GM21526 (cell line): ENCODE results near the gene MUL1.

Experiments
- ATAC-seq: cut with Tn5 transposase; IDR thresholded peaks from one replicate; pipeline ENCODE4 v1.9.1; 2021; ENCODE audit warnings: moderate library complexity; ENCODE audit not compliant: unreplicated experiment, low FRiP score

The MUL1 gene, protein sequence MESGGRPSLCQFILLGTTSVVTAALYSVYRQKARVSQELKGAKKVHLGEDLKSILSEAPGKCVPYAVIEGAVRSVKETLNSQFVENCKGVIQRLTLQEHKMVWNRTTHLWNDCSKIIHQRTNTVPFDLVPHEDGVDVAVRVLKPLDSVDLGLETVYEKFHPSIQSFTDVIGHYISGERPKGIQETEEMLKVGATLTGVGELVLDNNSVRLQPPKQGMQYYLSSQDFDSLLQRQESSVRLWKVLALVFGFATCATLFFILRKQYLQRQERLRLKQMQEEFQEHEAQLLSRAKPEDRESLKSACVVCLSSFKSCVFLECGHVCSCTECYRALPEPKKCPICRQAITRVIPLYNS

DNA sequence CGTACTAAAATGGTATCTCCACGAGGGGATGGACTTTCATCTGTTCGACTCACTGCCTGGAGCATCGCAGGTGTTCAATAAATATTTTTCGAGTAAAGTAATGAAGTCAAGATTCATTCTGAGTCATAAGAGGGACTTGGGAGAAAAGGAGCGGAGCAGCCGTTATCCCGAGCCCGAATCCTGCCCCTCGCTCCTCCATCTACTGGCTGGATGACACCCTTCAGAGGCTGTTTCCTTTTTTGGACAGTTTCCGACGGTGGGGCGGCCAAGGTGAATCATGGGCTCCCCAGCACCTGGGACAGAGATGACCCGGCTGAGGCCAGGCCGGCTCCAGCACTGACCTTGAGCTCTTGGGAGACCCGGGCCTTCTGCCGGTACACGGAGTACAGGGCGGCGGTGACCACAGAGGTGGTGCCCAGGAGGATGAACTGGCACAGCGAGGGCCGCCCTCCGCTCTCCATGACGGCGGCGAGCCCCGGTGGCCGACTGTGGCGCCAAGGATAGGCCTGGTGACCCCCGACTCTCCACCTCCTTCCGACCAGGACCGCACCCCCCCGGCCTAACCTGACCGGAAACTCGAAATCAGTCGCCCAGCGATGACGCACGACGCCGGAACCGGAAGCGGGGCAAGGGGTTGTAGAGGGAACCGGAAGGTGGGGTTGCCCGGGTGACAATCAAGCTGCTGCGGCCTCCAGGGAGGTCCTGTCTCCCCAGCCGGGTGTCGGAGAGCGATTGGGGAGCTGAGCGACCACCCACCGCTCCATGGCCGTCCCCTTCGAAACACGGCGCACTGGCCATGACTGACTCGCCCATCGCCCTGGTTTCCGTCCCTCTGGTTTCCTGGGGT is at the start of gene MUL1:
MUL1 (minus strand) TSS at position 588 of the 847 bp plus-strand sequence; CDS start at position 461, 127 bp downstream.
- ATAC-seq = peak; percentile 77

DNA sequence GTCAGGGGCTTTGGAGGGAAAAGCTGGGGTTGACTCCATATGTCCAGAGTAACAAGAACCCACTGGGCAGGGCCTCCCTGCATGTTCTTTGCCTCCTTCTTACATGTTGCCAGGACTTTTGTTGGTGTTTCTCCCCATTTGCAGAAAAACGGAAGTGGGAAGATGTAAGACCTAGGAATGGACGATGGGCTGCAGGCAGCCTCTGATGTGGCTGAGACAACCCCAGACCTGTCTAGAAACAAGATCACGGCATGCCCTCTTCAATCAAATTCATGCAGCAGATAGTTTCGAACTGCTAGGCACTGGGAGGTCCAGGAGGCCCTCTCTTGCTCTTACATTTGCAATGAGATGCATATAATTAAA is 47.8 kb upstream of the MUL1 start:
- ATAC-seq = no peak

DNA sequence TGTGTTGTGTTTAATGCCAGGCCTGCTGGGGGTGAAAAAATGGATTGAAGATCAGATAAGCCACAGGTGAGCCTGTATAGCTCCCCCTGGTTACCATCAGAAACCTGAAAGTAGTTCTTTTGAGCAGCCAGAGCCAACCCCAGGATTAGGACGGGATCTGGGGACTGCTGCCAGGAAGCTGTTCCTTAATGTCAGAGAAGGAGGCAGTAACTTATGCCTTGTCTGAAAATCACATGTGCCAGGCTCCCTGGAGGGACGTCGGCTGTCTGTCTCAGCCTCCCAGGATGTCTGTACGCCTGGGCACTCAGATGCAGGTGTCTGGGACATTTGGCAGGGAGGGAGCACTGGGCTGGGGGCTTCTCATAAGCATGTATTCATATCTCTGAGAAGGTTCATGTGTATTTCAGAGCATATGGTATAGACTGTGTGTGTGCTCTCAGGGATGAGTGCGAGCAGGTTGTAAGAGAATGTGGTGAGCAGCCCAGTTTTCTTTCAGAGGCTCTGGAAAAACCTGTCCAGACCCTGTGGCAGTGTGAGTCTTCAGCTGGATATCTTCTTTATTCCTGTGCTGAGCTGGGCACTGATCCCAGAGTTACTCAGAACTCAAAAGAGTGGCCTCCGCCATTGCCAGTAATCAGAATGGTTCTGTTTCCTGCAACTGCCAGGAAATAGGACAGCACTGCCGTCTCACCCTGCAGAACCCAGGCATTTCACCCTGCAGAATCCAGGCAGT is 47.2 kb upstream of the MUL1 start:
- no peak for ATAC-seq

- ATAC-seq = no peak
Observed at GRCh38 chr1:20552728-20553445, 44.9 kb upstream of the MUL1 start.

DNA sequence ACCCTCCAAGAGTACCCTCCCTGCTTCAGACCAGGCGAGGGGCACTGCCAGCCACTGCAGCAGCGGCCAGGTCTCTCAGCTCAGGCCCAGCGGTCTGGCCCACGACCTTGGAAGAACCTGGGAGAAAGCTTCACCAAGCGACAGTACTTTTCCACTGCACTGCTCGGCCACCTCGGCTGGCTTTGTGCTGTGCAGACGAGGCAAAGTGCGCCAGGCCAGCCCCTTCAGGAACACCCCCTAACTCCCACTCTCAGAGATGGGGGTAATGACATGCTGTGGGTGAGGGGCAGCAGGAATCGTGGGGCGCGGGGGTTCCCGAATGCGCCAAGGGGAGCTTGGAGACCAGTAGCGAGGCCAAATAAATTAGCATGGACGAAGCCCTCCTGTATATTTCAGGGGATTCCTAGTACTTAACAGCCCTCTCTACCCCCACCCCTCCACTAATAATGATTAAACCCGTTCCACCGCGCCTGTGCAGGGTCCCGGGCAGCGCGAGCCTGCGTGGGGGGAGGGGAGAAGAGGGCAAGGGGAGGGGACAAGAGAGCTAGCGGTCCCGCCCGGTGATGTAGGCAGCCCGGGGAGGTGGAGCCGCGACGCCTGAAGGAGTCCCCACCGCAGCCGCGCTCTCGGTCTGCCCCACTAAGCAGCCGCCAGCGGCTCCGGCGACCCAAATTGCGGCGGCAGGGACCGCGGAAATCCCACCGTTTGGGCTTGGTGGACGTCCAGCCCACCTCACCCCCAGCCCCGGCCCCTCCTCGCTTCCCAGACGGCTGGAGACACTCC is 44.2 kb upstream of the MUL1 start, which contains the start of gene FAM43B:
FAM43B (plus strand) TSS at position 629 of the 783 bp plus-strand sequence. CDS start 401 bp downstream, outside the sequence.
- no peak for ATAC-seq

GRCh38 chr1:20551161-20551560 is 43.2 kb upstream of the MUL1 start:
- no peak for ATAC-seq

DNA sequence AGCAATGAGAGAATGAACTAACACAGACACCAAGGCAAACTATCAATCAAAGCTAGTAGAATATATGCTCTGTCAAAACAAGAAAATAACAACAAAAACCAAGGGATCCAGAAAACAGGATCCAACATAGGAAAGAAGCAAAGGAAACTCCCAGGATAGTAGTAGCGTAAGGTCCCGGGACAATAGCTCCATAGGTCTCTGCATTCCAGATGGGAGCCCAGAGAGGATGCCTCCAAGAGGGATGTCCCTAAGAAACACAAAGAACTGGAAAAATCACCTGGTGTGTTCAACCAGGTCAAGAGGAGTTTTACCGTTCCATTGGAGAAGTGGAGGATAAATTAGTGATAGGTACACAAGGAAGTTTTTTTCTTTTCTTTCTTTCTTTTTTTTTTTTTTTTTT is 38.7 kb upstream of the MUL1 start:
- no peak for ATAC-seq

- ATAC-seq = no peak
Observed at GRCh38 chr1:20540281-20540680, 32.3 kb upstream of the MUL1 start.

GRCh38 chr1:20538760-20539551 is 31.0 kb upstream of the MUL1 start:
- no peak for ATAC-seq

- ATAC-seq = no peak
Observed at GRCh38 chr1:20538227-20538626, 30.3 kb upstream of the MUL1 start.

- ATAC-seq = no peak
Observed at GRCh38 chr1:20534659-20535417, 26.9 kb upstream of the MUL1 start.

DNA sequence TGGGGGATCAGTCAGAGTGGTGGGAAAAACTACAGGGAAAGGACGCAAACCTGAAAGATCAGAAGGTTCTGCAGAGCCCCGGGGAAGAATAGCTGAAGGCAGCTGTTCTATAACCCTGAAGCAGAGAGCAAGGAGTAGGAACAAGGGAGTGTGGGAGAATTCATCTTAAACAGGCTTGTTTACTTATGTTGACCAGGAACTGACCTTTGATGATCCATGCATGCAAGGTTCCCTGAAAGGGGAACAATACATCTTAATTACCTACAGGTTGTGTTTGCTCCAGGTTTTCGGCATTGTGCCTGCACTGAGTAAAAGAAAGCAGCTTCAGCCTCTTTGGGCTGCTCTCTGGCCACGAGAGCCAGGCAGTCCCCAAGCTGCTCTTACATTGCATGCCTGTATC is 25.7 kb upstream of the MUL1 start:
- no peak for ATAC-seq

DNA sequence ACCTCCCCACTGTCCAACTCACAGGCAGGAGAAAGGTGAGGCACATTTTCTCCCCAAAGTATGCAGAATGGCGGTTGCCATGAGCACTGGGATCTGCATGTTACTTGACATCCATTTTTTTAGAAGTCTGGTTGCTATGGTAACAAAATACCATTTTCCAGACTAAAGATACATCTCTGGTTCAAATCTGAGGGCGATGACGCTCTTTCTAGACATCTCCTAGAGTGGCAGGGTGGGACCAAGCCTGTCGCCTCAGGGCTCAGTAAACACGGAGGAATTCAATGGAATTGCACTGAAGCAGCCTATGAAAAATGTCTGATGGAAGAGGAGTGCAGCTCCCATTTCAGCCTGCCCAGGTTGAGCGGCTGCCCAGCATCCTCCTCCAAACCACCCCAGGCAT is 22.9 kb upstream of the MUL1 start:
- no peak for ATAC-seq

DNA sequence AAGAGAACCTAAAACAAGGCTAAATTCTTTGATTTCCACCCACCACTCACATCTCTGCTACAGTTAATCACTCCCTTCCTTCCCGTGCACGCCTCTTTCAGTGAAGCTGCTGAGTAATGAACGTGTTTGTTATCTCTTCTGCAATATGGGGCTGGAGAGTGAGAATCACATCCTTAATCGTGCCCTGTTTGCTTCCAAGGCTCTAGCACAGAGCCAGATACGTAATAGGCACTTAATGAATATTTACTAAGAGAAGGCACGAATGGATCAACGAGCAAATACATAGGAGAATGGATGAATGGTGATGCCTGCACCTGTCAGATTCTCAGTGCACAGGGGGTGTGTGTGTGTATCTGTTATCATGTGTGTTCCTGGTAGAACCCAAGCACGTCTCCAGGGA is 22.4 kb upstream of the MUL1 start:
- no peak for ATAC-seq

DNA sequence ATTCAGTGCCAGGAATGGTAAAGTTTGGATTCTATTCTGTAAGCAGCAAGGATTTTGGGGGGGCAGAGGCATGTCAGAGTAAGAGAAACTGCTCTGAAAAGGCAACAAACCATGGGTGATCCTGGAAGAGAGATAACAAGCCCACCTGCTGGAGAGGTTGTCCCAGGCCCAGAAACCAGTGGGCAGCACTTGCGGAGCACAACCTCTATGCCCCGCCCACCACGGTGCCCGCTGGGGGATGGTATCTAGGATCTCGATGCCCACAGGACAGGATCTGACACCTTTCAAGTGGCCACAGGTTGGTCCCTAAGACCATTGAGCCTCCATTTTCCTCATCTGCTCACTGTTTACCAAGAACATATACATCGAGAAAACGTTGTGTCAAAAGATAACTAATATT is 20.3 kb upstream of the MUL1 start:
- ATAC-seq = no peak

- no peak for ATAC-seq
Observed at GRCh38 chr1:20526267-20526666, 18.3 kb upstream of the MUL1 start.

DNA sequence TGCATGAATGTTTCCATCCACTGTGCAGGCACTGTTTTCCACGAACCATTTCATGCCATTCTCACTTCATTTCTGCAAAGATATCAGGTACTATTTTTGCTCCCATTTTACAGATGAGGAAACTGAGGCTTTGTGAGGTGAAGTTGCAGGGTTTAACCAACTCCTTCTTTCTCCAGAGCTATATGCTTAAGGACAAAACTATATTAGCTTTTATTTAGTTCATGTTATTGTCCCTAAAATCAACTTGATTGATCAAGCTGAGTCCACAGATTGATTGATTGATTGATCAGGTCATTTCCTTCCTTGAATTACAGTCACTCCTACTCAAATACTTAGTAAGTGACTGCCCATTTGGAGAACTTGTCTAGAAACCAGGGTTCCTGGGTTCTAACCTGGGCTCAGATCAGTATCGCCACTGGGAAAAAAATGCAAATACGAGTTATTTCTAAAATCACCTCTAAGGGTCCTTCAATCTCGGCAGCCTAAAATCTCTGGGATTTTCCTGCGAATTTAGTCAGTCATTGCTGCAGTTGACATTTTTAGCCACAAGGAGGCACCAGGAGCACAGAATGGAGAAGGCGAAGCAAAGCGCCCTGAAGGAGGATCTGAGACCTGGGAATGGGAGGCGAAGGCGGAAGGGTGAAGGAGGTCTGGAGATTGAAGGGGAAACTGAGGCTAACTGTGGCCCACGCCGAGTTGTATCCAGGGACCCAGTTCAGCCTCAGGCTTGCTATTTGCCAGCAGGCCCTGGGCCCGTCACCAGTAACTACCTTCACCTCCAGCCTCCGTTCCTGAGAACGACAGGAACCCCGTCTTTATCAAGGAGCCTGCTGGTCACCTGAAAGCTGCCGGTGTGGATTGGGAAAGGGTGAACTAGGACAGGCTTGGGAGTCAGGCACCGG is 14.3 kb upstream of the MUL1 start:
- ATAC-seq = no peak
